HepG2 (cell line): Measurements from ENCODE around the gene PRM2. TPM values are rescaled to one million over a fixed set of nuclear protein-coding genes. Genes with fewer than 3 reads are reported as not detected.

ENCODE experiments used
- FOSL2 ChIP-seq: sonication (generic); formaldehyde crosslinking; IDR thresholded peaks from 2 replicates; pipeline ENCODE4 v1.4.0; 2020; ENCODE audit warnings: missing genetic modification reagents
- FOXC1 ChIP-seq: sonication (generic); formaldehyde crosslinking; IDR thresholded peaks from 2 replicates; pipeline ENCODE4 v1.8.0; 2022; ENCODE audit warnings: mild to moderate bottlenecking, missing genetic modification reagents, borderline replicate concordance
- HNRNPK ChIP-seq: fragments of 200-400 bp; formaldehyde crosslinking; IDR thresholded peaks from 2 replicates; pipeline ENCODE4 v1.6.1; 2018; ENCODE audit warnings: low read length, low read depth, moderate library complexity, mild to moderate bottlenecking; ENCODE audit not compliant: poor library complexity, severe bottlenecking
- MAF1 ChIP-seq: sonication (generic); formaldehyde crosslinking; IDR thresholded peaks from 2 replicates; pipeline ENCODE4 v1.5.0; 2020; ENCODE audit warnings: missing genetic modification reagents, borderline replicate concordance
- MED8 ChIP-seq: sonication (generic); formaldehyde crosslinking; IDR thresholded peaks from 2 replicates; pipeline ENCODE4 v1.8.1; 2023; ENCODE audit warnings: mild to moderate bottlenecking, missing genetic modification reagents; ENCODE audit not compliant: insufficient replicate concordance
- NCOA2 ChIP-seq: sonication (generic); formaldehyde crosslinking; IDR thresholded peaks from 2 replicates; pipeline ENCODE4 v1.8.0; 2022; ENCODE audit warnings: inconsistent platforms
- RARA ChIP-seq: IDR thresholded peaks from 2 replicates; pipeline ENCODE4 v1.6.1; 2016; ENCODE audit warnings: missing genetic modification reagents, missing compliant biosample characterization
- RXRB ChIP-seq: IDR thresholded peaks from 2 replicates; pipeline ENCODE4 v1.6.1; 2016; ENCODE audit warnings: borderline replicate concordance, missing genetic modification reagents, missing compliant biosample characterization
- SMC3 ChIP-seq: IDR thresholded peaks from 2 replicates; pipeline ENCODE4 v1.6.1; 2011; ENCODE audit warnings: low read length, improper control_type of control experiment
- SPEN ChIP-seq: sonication (generic); formaldehyde crosslinking; IDR thresholded peaks from 2 replicates; pipeline ENCODE4 v1.5.1; 2020; ENCODE audit warnings: low read depth, mild to moderate bottlenecking, missing genetic modification reagents
- ZFP37 ChIP-seq: sonication (generic); formaldehyde crosslinking; IDR thresholded peaks from 2 replicates; pipeline ENCODE4 v1.4.0; 2020; ENCODE audit warnings: missing genetic modification reagents, borderline replicate concordance
- ZMYM3 ChIP-seq: sonication (generic); formaldehyde crosslinking; IDR thresholded peaks from 2 replicates; pipeline ENCODE4 v1.5.1; 2020; ENCODE audit warnings: mild to moderate bottlenecking, missing genetic modification reagents
- ZMYM4 ChIP-seq: sonication (generic); formaldehyde crosslinking; IDR thresholded peaks from 2 replicates; pipeline ENCODE4 v1.8.1; 2023; ENCODE audit warnings: mild to moderate bottlenecking, missing genetic modification reagents
- polyA plus RNA-seq, 8 experiments: library from polyadenylated mRNA; depleted of rRNA in 3 of 8; stranded (reverse) in 7 of 8; unstranded in 1 of 8; fragments of >200 nt; fragmentation: Illumina TruSeq in 4 of 8; extraction: Trizol in 4 of 8; gene quantifications; 2 replicates each; pipeline versions ENCODE4 v1.2.1 to v1.2.3, GENCODE V29; 2011 to 2016; ENCODE audit warnings: low read depth in 4 of 8, missing spikeins in 1 of 8, mixed read lengths in 1 of 8; ENCODE audit not compliant: insufficient read depth in 1 of 8
- total RNA-seq, 5 experiments: library from RNA; depleted of rRNA; stranded (reverse); fragments of >200 nt; fragmentation: Illumina TruSeq; extraction: Trizol; gene quantifications; 2 replicates each; pipeline ENCODE4 v1.2.3, GENCODE V29; 2016; ENCODE audit warnings: low read depth in 1 of 5
- TF ChIP-seq, protein P1 (sequence below): sonication (generic); formaldehyde crosslinking; IDR thresholded peaks from 2 replicates; pipeline ENCODE4 v1.4.0; 2020; ENCODE audit warnings: missing genetic modification reagents; ENCODE audit errors: not compliant biosample characterization
- TF ChIP-seq, protein P2 (sequence below): sonication (generic); formaldehyde crosslinking; IDR thresholded peaks from 2 replicates; pipeline ENCODE4 v1.8.0; 2022; ENCODE audit warnings: missing genetic modification reagents, mild to moderate bottlenecking, borderline replicate concordance
- TF ChIP-seq, protein P3 (sequence below): sonication (generic); formaldehyde crosslinking; IDR thresholded peaks from 2 replicates; pipeline ENCODE4 v1.4.0; 2020; ENCODE audit warnings: mild to moderate bottlenecking, missing genetic modification reagents

The PRM2 gene
- total and polyA plus RNA-seq, 2 of the 13 experiments (the other 11 are each of a cell fraction or from before 2014, with no cell fraction given): 0.54 TPM; not detected in 1

DNA sequence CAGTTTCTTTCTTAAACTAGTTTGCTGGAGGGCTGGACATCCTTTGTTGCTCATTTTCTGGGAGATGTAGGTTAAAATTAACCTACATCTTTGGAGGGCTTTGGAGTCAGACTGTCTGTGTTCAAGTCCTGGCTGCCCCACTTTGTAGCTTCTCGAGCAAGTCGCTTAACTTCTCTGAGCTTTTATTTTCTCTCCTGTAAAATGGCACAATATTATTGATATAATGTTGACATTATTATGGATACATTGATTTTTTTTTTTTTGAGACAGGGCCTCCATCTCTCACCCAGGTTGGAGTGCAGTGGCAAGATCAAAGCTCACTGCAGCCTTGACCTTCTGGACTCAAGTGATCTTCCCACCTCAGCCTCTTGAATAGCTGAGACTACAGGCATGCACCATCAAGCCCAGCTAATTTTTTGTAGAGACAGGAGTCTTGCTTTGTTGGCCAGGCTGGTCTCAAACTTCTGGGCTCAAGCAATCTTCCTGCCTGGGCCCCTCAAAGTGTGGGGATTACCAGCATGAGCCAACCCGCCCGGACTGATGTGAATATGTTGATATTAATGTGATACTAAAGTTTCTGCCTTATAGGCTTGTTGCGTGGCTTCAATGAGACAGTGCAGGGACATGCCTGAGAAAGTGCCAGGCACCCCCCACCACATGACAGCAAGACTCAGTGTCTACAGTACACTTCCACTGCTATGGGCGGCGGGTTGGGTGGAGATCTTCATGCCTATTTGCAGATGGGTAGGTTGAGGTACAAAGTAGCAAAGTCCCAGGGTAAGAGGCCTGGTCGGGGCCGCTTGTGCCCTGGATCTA is 37.4 kb upstream of the PRM2 start (continued):
- TF ChIP-seq MED8 (CRISPR knock-in tag): no peak
- TF ChIP-seq RARA (CRISPR knock-in tag): peak; percentile 76
- TF ChIP-seq RXRB (CRISPR knock-in tag): peak; percentile 44; the same call in 1 of the 2 replicates
- peak; percentile 50; the same call in 1 of the 2 replicates for TF ChIP-seq ZMYM4 (CRISPR knock-in tag)
- TF ChIP-seq FOXC1: peak; percentile 55; the same call in 1 of the 2 replicates
- 0 out of 2 replicates have a peak, but pooled peaks have one; percentile 62 for TF ChIP-seq ZFP37 (CRISPR knock-in tag)
- peak; percentile 42 for TF ChIP-seq FOSL2
- TF ChIP-seq ZMYM3 (CRISPR knock-in tag): peak; percentile 24; the same call in 1 of the 2 replicates
- TF ChIP-seq, protein P1, sequence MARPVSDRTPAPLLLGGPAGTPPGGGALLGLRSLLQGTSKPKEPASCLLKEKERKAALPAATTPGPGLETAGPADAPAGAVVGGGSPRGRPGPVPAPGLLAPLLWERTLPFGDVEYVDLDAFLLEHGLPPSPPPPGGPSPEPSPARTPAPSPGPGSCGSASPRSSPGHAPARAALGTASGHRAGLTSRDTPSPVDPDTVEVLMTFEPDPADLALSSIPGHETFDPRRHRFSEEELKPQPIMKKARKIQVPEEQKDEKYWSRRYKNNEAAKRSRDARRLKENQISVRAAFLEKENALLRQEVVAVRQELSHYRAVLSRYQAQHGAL (CRISPR knock-in tag): peak; percentile 59
- TF ChIP-seq, protein P2, sequence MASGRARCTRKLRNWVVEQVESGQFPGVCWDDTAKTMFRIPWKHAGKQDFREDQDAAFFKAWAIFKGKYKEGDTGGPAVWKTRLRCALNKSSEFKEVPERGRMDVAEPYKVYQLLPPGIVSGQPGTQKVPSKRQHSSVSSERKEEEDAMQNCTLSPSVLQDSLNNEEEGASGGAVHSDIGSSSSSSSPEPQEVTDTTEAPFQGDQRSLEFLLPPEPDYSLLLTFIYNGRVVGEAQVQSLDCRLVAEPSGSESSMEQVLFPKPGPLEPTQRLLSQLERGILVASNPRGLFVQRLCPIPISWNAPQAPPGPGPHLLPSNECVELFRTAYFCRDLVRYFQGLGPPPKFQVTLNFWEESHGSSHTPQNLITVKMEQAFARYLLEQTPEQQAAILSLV: peak; percentile 67; the same call in 1 of the 2 replicates
- TF ChIP-seq MAF1 (CRISPR knock-in tag): 0 out of 2 replicates have a peak, but pooled peaks have one; percentile 43
- TF ChIP-seq SPEN (CRISPR knock-in tag): peak; percentile 11; the same call in 1 of the 2 replicates
- TF ChIP-seq HNRNPK: no peak
- peak; percentile 51; the same call in 1 of the 2 replicates for TF ChIP-seq NCOA2 (CRISPR knock-in tag)
- no peak for TF ChIP-seq SMC3
- TF ChIP-seq, protein P3, sequence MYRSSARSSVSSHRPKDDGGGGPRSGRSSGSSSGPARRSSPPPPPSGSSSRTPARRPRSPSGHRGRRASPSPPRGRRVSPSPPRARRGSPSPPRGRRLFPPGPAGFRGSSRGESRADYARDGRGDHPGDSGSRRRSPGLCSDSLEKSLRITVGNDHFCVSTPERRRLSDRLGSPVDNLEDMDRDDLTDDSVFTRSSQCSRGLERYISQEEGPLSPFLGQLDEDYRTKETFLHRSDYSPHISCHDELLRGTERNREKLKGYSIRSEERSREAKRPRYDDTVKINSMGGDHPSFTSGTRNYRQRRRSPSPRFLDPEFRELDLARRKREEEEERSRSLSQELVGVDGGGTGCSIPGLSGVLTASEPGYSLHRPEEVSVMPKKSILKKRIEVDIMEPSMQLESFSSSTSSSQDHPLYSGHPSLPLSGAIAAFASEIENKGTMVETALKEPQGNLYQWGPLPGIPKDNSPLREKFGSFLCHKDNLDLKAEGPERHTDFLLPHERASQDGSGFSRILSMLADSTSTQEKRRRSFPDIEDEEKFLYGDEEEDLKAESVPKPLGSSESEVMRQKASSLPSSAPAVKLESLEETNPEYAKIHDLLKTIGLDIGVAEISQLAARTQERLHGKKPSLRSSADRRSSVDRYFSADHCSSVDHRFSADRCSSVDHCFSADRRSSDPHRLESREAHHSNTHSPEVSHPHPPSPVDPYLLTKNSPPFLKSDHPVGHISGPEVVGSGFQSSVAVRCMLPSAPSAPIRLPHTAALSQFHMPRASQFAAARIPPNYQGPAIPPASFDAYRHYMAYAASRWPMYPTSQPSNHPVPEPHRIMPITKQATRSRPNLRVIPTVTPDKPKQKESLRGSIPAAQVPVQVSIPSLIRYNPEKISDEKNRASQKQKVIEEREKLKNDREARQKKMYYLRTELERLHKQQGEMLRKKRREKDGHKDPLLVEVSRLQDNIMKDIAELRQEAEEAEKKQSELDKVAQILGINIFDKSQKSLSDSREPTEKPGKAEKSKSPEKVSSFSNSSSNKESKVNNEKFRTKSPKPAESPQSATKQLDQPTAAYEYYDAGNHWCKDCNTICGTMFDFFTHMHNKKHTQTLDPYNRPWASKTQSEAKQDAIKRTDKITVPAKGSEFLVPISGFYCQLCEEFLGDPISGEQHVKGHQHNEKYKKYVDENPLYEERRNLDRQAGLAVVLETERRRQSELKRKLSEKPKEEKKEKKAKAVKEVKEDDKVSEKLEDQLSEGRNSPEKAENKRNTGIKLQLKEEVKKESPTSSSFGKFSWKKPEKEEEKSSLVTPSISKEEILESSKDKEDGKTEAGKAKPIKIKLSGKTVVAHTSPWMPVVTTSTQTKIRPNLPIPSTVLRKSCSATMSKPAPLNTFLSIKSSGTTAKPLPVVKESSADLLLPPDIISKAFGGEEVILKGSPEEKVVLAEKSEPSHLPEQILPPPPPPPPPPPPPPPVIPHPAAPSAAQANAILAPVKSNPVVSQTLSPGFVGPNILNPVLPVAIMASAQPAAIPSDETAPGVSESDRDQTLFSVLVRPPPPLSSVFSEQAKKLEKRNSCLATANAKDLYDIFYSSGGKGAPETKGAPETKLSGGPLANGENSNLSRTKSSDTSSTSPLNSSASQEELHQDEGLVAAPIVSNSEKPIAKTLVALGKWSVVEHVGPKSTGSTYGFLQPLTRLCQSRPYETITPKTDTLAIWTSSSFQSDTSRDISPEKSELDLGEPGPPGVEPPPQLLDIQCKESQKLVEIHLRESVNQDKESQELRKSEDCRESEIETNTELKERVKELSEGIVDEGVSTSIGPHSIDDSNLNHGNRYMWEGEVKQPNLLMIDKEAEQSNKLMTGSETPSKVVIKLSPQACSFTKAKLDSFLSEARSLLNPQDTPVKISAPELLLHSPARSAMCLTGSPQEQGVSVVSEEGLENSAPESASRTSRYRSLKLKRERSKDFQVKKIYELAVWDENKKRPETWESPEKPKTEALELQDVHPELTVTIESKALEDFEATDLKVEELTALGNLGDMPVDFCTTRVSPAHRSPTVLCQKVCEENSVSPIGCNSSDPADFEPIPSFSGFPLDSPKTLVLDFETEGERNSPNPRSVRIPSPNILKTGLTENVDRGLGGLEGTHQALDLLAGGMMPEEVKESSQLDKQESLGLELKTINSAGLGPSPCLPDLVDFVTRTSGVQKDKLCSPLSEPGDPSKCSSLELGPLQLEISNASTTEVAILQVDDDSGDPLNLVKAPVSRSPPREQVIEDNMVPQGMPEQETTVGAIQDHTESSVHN (CRISPR knock-in tag): no peak
